Hepatocyte (in vitro differentiated cells): ENCODE measurements around the gene CD58. TPM values are rescaled to one million over a fixed set of nuclear protein-coding genes. Genes with fewer than 3 reads are reported as not detected.

Experiments
- DNase-seq: peaks from one replicate; pipeline ENCODE4 v3.0.0-alpha.2; 2016; ENCODE audit warnings: low spot score
- H2AFZ ChIP-seq: fragments of 200-600 bp; sonication (generic); 2 replicates; pipeline ENCODE4 v1.6.0; 2016; ENCODE audit warnings: antibody characterized with exemption, mild to moderate bottlenecking
- H3K27ac ChIP-seq: fragments of 200-600 bp; sonication (generic); 2 replicates; pipeline ENCODE4 v1.5.1; 2016; ENCODE audit warnings: mild to moderate bottlenecking
- H3K27me3 ChIP-seq: fragments of 200-600 bp; sonication (generic); 2 replicates; pipeline ENCODE4 v1.6.1; 2016
- H3K36me3 ChIP-seq: fragments of 200-600 bp; sonication (generic); replicated peaks from 2 replicates; pipeline ENCODE4 v1.5.1; 2016; ENCODE audit warnings: low read depth; ENCODE audit not compliant: insufficient read depth
- H3K4me1 ChIP-seq: fragments of 200-600 bp; sonication (generic); 2 replicates; pipeline ENCODE4 v1.5.1; 2016; ENCODE audit warnings: mild to moderate bottlenecking, moderate library complexity; ENCODE audit not compliant: insufficient read depth
- H3K4me2 ChIP-seq: fragments of 200-600 bp; sonication (generic); 2 replicates; pipeline ENCODE4 v1.6.0; 2016
- H3K4me3 ChIP-seq: fragments of 200-600 bp; sonication (generic); 2 replicates; pipeline ENCODE4 v1.5.1; 2016; ENCODE audit warnings: mild to moderate bottlenecking
- H3K79me2 ChIP-seq: fragments of 200-600 bp; sonication (generic); 2 replicates; pipeline ENCODE4 v1.6.0; 2017; ENCODE audit warnings: mild to moderate bottlenecking
- H3K9me2 ChIP-seq: fragments of 200-600 bp; sonication (generic); replicated peaks from 2 replicates; pipeline ENCODE4 v1.6.0; 2017; ENCODE audit warnings: mild to moderate bottlenecking; ENCODE audit not compliant: insufficient read depth
- H3K9me3 ChIP-seq: fragments of 200-600 bp; sonication (generic); 2 replicates; pipeline ENCODE4 v1.5.1; 2016; ENCODE audit warnings: low read depth, mild to moderate bottlenecking
- H4K20me1 ChIP-seq: fragments of 200-600 bp; sonication (generic); 2 replicates; pipeline ENCODE4 v1.6.0; 2016; ENCODE audit warnings: mild to moderate bottlenecking; ENCODE audit not compliant: insufficient read depth, poor library complexity, severe bottlenecking
- CTCF ChIP-seq: fragments of 200-600 bp; sonication (generic); IDR thresholded peaks from 2 replicates; pipeline ENCODE4 v1.5.1; 2016; ENCODE audit warnings: antibody characterized with exemption, mild to moderate bottlenecking; ENCODE audit not compliant: poor library complexity
- EZH2 ChIP-seq: fragments of 200-600 bp; sonication (generic); IDR thresholded peaks from 2 replicates; pipeline ENCODE4 v1.6.1; 2016; ENCODE audit warnings: antibody characterized with exemption, mild to moderate bottlenecking, borderline replicate concordance
- EZH2phosphoT487 ChIP-seq: fragments of 200-600 bp; sonication (generic); IDR thresholded peaks from one replicate; pipeline ENCODE4 v1.6.1; 2018; ENCODE audit warnings: antibody characterized with exemption, mild to moderate bottlenecking, low read depth, moderate library complexity; ENCODE audit not compliant: unreplicated experiment, severe bottlenecking
- WGBS: methylation state at CpG from one replicate; pipeline ENCODE4 v1.1.6; 2016; ENCODE audit warnings: low lambda C conversion rate; ENCODE audit errors: missing lambda C conversion rate; 5-methylcytosine and 5-hydroxymethylcytosine counted together
- polyA plus RNA-seq: library from polyadenylated mRNA; unstranded; fragments of >200 nt; fragmentation: Nextera tagmentation; extraction: Ambion mirVana; gene quantifications from 2 replicates; pipeline ENCODE4 v1.2.1, GENCODE V29; 2016
- total RNA-seq: library from RNA; depleted of rRNA; stranded (reverse); fragments of >200 nt; gene quantifications from 2 replicates; pipeline ENCODE4 v1.2.3, GENCODE V29; 2014

Gene CD58
- total and polyA plus RNA-seq, 2 experiments from 2014 or later: 14.4 to 26.9 TPM

GRCh38 chr1:116518400-116518799, 52.4 kb downstream of the CD58 start:
- no peak for TF ChIP-seq EZH2phosphoT487
- TF ChIP-seq CTCF: no peak
- TF ChIP-seq EZH2: no peak
- no peaks in the 10 kb centered on the region for H4K20me1 ChIP-seq
- no peaks in the 10 kb centered on the region for H3K9me2 ChIP-seq
- no peaks in the 10 kb centered on the region for H3K9me3 ChIP-seq
- WGBS: 87% methylated on average over 3 of the region's 3 CpGs
- no peak for DNase-seq
- H2AFZ ChIP-seq: no peak overlapping the region
- no peak overlapping the region for H3K4me3 ChIP-seq
- H3K36me3 ChIP-seq: no peaks in the 10 kb centered on the region
- H3K4me1 ChIP-seq: no peaks in the 10 kb centered on the region
- no peaks in the 10 kb centered on the region for H3K79me2 ChIP-seq
- no peak overlapping the region for H3K27ac ChIP-seq
- H3K27me3 ChIP-seq: no peaks in the 10 kb centered on the region
- no peak overlapping the region for H3K4me2 ChIP-seq

- no peaks in the 10 kb centered on the region for H4K20me1 ChIP-seq
- no peaks in the 10 kb centered on the region for H3K27me3 ChIP-seq
- H3K36me3 ChIP-seq: no peaks in the 10 kb centered on the region
- H3K4me2 ChIP-seq: no peak overlapping the region
- H3K4me3 ChIP-seq: no peak overlapping the region
- no peaks in the 10 kb centered on the region for H3K4me1 ChIP-seq
- DNase-seq: no peak
- 88% methylated on average over 5 of the region's 5 CpGs for WGBS
- H3K79me2 ChIP-seq: no peaks in the 10 kb centered on the region
- no peaks in the 10 kb centered on the region for H3K9me3 ChIP-seq
- no peak overlapping the region for H2AFZ ChIP-seq
- no peak for TF ChIP-seq EZH2
- TF ChIP-seq CTCF: no peak
- no peak for TF ChIP-seq EZH2phosphoT487
- no peak overlapping the region for H3K27ac ChIP-seq
- no peaks in the 10 kb centered on the region for H3K9me2 ChIP-seq
Observed at GRCh38 chr1:116516631-116517030, 54.2 kb downstream of the CD58 start.

GRCh38 chr1:116515702-116516101, 55.1 kb downstream of the CD58 start:
- Histone ChIP-seq H3K27ac (no peak overlapping the region), H2AFZ (no peak overlapping the region)
- 85% methylated on average over 7 of the region's 7 CpGs for WGBS

More at GRCh38 chr1:116515702-116516101, 55.1 kb downstream of the CD58 start:
- no peak for TF ChIP-seq CTCF
- no peak for TF ChIP-seq EZH2
- no peak for TF ChIP-seq EZH2phosphoT487
- Histone ChIP-seq H3K9me2 (no peaks in the 10 kb centered on the region), H3K4me1 (no peaks in the 10 kb centered on the region), H3K4me3 (no peak overlapping the region), H3K79me2 (no peaks in the 10 kb centered on the region), H3K27me3 (no peaks in the 10 kb centered on the region), H4K20me1 (no peaks in the 10 kb centered on the region), H3K36me3 (no peaks in the 10 kb centered on the region), H3K4me2 (no peak overlapping the region), H3K9me3 (no peaks in the 10 kb centered on the region)
- no peak for DNase-seq
